ENCODE data around the gene TSFM.

GRCh38 chr12:57826400-57826799 lies 43.8 kb downstream of the TSFM start:
- TF ChIP-seq CTCF (conservative IDR thresholded peaks at IDR 0.05; ENCODE audit: low read depth, low read length), result no peak
- no peak for TF ChIP-seq EZH2 (IDR thresholded peaks at IDR 0.05; ENCODE audit: borderline replicate concordance, low read depth, low read length, poor library complexity, severe bottlenecking)

Data from A673 (cell line).